Measurements from ENCODE around the gene OR6S1. TPM values are rescaled to one million over a fixed set of nuclear protein-coding genes. Genes with fewer than 3 reads are reported as not detected.

OR6S1 gene
- total RNA-seq, 1 experiment from 2014 or later, result not detected

DNA sequence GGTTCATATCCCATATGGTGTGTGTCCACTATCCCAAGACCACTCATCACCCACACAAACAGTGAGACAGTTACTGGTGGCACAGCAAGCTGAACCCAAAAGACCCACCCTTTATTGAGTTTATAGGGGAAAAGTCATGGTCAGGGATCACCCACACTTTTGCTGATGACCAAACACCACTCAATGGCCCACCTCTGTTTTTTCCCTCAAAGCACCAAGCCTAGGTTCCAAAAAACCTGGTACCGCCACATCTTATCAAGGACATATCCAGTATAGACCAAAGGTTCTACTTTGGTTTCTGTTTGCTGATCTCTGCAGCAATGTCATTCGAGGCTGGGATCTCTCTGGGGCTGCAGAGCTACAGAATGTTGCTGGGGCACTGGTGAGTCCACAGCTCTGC, 19.7 kb upstream of the OR6S1 start:
- DNase-seq, result no peak
- Histone ChIP-seq H3K27ac (ENCODE audit: low read length) (no peak overlapping the region), H3K9me3 (ENCODE audit: low read length) (no peaks in the 10 kb centered on the region), H3K4me3 (ENCODE audit: low read length) (no peak overlapping the region), H3K4me1 (ENCODE audit: insufficient read depth, low read length) (no peaks in the 10 kb centered on the region; the same call in 1 of the 2 replicates), H3K36me3 (ENCODE audit: low read depth, low read length) (no peaks in the 10 kb centered on the region), H3F3A (ENCODE audit: low read length, unreplicated experiment) (no peaks in the 10 kb centered on the region), H3K9ac (ENCODE audit: low read length) (no peak overlapping the region), H3K9me2 (replicated peaks; ENCODE audit: low read length) (no peaks in the 10 kb centered on the region), H3K4me2 (ENCODE audit: low read length) (no peak overlapping the region), H2AFZ (ENCODE audit: low read length) (no peak overlapping the region), H3K79me2 (ENCODE audit: low read length) (no peaks in the 10 kb centered on the region), H4K20me1 (ENCODE audit: low read length) (no peaks in the 10 kb centered on the region), H3K27me3 (ENCODE audit: low read length) (peaks cover 5% of the 10 kb centered on the region; the same call in 1 of the 2 replicates)
- TF ChIP-seq EZH2 (IDR thresholded peaks at IDR 0.05; ENCODE audit: low read length, unreplicated experiment), result no peak
- TF ChIP-seq EZH2phosphoT487 (IDR thresholded peaks at IDR 0.05; ENCODE audit: borderline replicate concordance, low read length), result no peak
- TF ChIP-seq, protein P1, sequence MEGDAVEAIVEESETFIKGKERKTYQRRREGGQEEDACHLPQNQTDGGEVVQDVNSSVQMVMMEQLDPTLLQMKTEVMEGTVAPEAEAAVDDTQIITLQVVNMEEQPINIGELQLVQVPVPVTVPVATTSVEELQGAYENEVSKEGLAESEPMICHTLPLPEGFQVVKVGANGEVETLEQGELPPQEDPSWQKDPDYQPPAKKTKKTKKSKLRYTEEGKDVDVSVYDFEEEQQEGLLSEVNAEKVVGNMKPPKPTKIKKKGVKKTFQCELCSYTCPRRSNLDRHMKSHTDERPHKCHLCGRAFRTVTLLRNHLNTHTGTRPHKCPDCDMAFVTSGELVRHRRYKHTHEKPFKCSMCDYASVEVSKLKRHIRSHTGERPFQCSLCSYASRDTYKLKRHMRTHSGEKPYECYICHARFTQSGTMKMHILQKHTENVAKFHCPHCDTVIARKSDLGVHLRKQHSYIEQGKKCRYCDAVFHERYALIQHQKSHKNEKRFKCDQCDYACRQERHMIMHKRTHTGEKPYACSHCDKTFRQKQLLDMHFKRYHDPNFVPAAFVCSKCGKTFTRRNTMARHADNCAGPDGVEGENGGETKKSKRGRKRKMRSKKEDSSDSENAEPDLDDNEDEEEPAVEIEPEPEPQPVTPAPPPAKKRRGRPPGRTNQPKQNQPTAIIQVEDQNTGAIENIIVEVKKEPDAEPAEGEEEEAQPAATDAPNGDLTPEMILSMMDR (conservative IDR thresholded peaks at IDR 0.05; ENCODE audit: low read depth, low read length), result no peak
- ChIA-PET CTCF (interaction anchor here (0.7 kb wide), 1 partner anchor 30 kb away, joined by 4 read pairs; no protein-coding TSS in a partner anchor), POLR2A (ENCODE audit: unreplicated experiment) (no interaction called here)
- no TSS peak for BruUV-seq (replicated peaks)
- intact Hi-C loops (cut with micrococcal nuclease), result no loop called here
- no peak for ATAC-seq

- BruUV-seq (replicated peaks), result no TSS peak
- POLR2A ChIA-PET (ENCODE audit: unreplicated experiment), result no interaction called here
- CTCF ChIA-PET, result no interaction called here
Measured at GRCh38 chr14:20659813-20660395, 18.4 kb upstream of the OR6S1 start.

GRCh38 chr14:20659336-20659735, 17.8 kb upstream of the OR6S1 start:
- intact Hi-C loops (cut with micrococcal nuclease), result no loop called here
- H3K9me3 ChIP-seq (ENCODE audit: low read length), result no peaks in the 10 kb centered on the region
- no peaks in the 10 kb centered on the region for H3K79me2 ChIP-seq (ENCODE audit: low read length)
- H3K27ac ChIP-seq (ENCODE audit: low read length), result no peak overlapping the region
- H3K9ac ChIP-seq (ENCODE audit: low read length), result no peak overlapping the region
- no peak for DNase-seq
- no peak for ATAC-seq
- H2AFZ ChIP-seq (ENCODE audit: low read length), result no peak overlapping the region
- TF ChIP-seq, protein P1 (conservative IDR thresholded peaks at IDR 0.05; ENCODE audit: low read depth, low read length), result no peak
- TF ChIP-seq EZH2 (IDR thresholded peaks at IDR 0.05; ENCODE audit: low read length, unreplicated experiment) (no peak), EZH2phosphoT487 (IDR thresholded peaks at IDR 0.05; ENCODE audit: borderline replicate concordance, low read length) (no peak)
- BruUV-seq (replicated peaks), result no TSS peak
- H3K36me3 ChIP-seq (ENCODE audit: low read depth, low read length), result no peaks in the 10 kb centered on the region
- H3K9me2 ChIP-seq (replicated peaks; ENCODE audit: low read length), result no peaks in the 10 kb centered on the region
- H3K4me2 ChIP-seq (ENCODE audit: low read length), result no peak overlapping the region
- no peak overlapping the region for H3K4me3 ChIP-seq (ENCODE audit: low read length)
- ChIA-PET POLR2A (ENCODE audit: unreplicated experiment) (no interaction called here), CTCF (no interaction called here)
- peaks cover 16% of the 10 kb centered on the region for H3K27me3 ChIP-seq (ENCODE audit: low read length)
- no peaks in the 10 kb centered on the region; the same call in 1 of the 2 replicates for H3K4me1 ChIP-seq (ENCODE audit: insufficient read depth, low read length)
- no peaks in the 10 kb centered on the region for H4K20me1 ChIP-seq (ENCODE audit: low read length)
- H3F3A ChIP-seq (ENCODE audit: low read length, unreplicated experiment), result no peaks in the 10 kb centered on the region

More at GRCh38 chr14:20659813-20660395, 18.4 kb upstream of the OR6S1 start:
- no peaks in the 10 kb centered on the region for H3K79me2 ChIP-seq (ENCODE audit: low read length)
- no peak overlapping the region for H3K4me3 ChIP-seq (ENCODE audit: low read length)
- TF ChIP-seq EZH2 (IDR thresholded peaks at IDR 0.05; ENCODE audit: low read length, unreplicated experiment) (no peak), EZH2phosphoT487 (IDR thresholded peaks at IDR 0.05; ENCODE audit: borderline replicate concordance, low read length) (no peak)
- TF ChIP-seq, protein P1 (conservative IDR thresholded peaks at IDR 0.05; ENCODE audit: low read depth, low read length), result no peak
- no peak overlapping the region for H3K9ac ChIP-seq (ENCODE audit: low read length)
- no peaks in the 10 kb centered on the region for H3K9me2 ChIP-seq (replicated peaks; ENCODE audit: low read length)
- H3K36me3 ChIP-seq (ENCODE audit: low read depth, low read length), result no peaks in the 10 kb centered on the region
- DNase-seq (no peak), ATAC-seq (no peak)
- no peak overlapping the region for H3K27ac ChIP-seq (ENCODE audit: low read length)
- no peaks in the 10 kb centered on the region for H3K9me3 ChIP-seq (ENCODE audit: low read length)
- no peaks in the 10 kb centered on the region; the same call in 1 of the 2 replicates for H3K4me1 ChIP-seq (ENCODE audit: insufficient read depth, low read length)
- H3F3A ChIP-seq (ENCODE audit: low read length, unreplicated experiment), result no peaks in the 10 kb centered on the region
- intact Hi-C loops (cut with micrococcal nuclease), result no loop called here
- H3K4me2 ChIP-seq (ENCODE audit: low read length), result no peak overlapping the region
- H3K27me3 ChIP-seq (ENCODE audit: low read length), result peaks cover 16% of the 10 kb centered on the region
- H4K20me1 ChIP-seq (ENCODE audit: low read length), result no peaks in the 10 kb centered on the region
- H2AFZ ChIP-seq (ENCODE audit: low read length), result no peak overlapping the region
